PC-3 (cell line): ENCODE data around the gene TBCCD1. TPM values are rescaled to one million over a fixed set of nuclear protein-coding genes. Genes with fewer than 3 reads are reported as not detected.

Experiments
- ATAC-seq: fragments of 200-7000 bp; cut with Tn5 transposase; 2 replicates; pipeline ENCODE4 v1.9.1; 2020; ENCODE audit warnings: mild to moderate bottlenecking, moderate library complexity
- BruUV-seq: library from RNA; stranded (reverse); fragments of 400-500 nt; replicated peaks from 2 replicates; lab custom pipeline; 2021; lab: Mats Ljungman, UMichigan
- CTCF ChIA-PET: fragments of 300-600 bp; sonication (Branson Sonifier 250); formaldehyde crosslinking; loops from one replicate; lab custom pipeline; 2022; ENCODE audit warnings: antibody characterized with exemption; lab: Charles Lee
- POLR2A ChIA-PET: fragments of 300-600 bp; sonication (Branson Sonifier 250); formaldehyde crosslinking; loops from one replicate; lab custom pipeline; 2022; ENCODE audit warnings: antibody characterized with exemption; ENCODE audit not compliant: unreplicated experiment; lab: Charles Lee
- DNase-seq: peaks from one replicate; pipeline ENCODE4 v3.0.0-alpha.2; 2015
- H2AFZ ChIP-seq: fragments of 300-600 bp; sonication (generic); 2 replicates; pipeline ENCODE4 v1.6.0; 2016; ENCODE audit warnings: antibody characterized with exemption, low read length
- H3F3A ChIP-seq: fragments of 300-600 bp; sonication (generic); one replicate; pipeline ENCODE4 v1.6.0; 2017; ENCODE audit warnings: antibody characterized with exemption, low read length, control low read depth, mild to moderate bottlenecking; ENCODE audit not compliant: unreplicated experiment
- H3K27ac ChIP-seq: fragments of 300-600 bp; sonication (generic); 2 replicates; pipeline ENCODE4 v1.5.1; 2016; ENCODE audit warnings: mild to moderate bottlenecking, low read length
- H3K27me3 ChIP-seq: fragments of 300-600 bp; sonication (generic); 2 replicates; pipeline ENCODE4 v1.6.1; 2016; ENCODE audit warnings: low read length, mixed read lengths
- H3K36me3 ChIP-seq: fragments of 300-600 bp; sonication (generic); 2 replicates; pipeline ENCODE4 v1.6.1; 2016; ENCODE audit warnings: low read depth, mixed run types, low read length, mixed read lengths
- H3K4me1 ChIP-seq: fragments of 300-600 bp; sonication (generic); 2 replicates; pipeline ENCODE4 v1.5.1; 2016; ENCODE audit warnings: low read length; ENCODE audit not compliant: insufficient read depth
- H3K4me2 ChIP-seq: fragments of 300-600 bp; sonication (generic); 2 replicates; pipeline ENCODE4 v1.6.0; 2016; ENCODE audit warnings: low read length
- H3K4me3 ChIP-seq: fragments of 300-600 bp; sonication (generic); 2 replicates; pipeline ENCODE4 v1.5.1; 2016; ENCODE audit warnings: mild to moderate bottlenecking, low read length, mixed read lengths
- H3K79me2 ChIP-seq: fragments of 300-600 bp; sonication (generic); 2 replicates; pipeline ENCODE4 v1.6.1; 2017; ENCODE audit warnings: low read length, mixed read lengths
- H3K9ac ChIP-seq: fragments of 300-600 bp; sonication (generic); 2 replicates; pipeline ENCODE4 v1.6.0; 2016; ENCODE audit warnings: mild to moderate bottlenecking, low read length
- H3K9me2 ChIP-seq: fragments of 300-600 bp; sonication (generic); replicated peaks from 2 replicates; pipeline ENCODE4 v1.6.1; 2016; ENCODE audit warnings: mixed run types, low read length, mixed read lengths
- H3K9me3 ChIP-seq: fragments of 300-600 bp; sonication (generic); 2 replicates; pipeline ENCODE4 v1.6.1; 2016; ENCODE audit warnings: low read length, mixed read lengths
- H4K20me1 ChIP-seq: fragments of 300-600 bp; sonication (generic); 2 replicates; pipeline ENCODE4 v1.6.1; 2016; ENCODE audit warnings: low read length, mixed read lengths
- EZH2 ChIP-seq: fragments of 300-600 bp; sonication (generic); IDR thresholded peaks from one replicate; pipeline ENCODE4 v1.6.1; 2017; ENCODE audit warnings: antibody characterized with exemption, mild to moderate bottlenecking, low read length; ENCODE audit not compliant: unreplicated experiment
- EZH2phosphoT487 ChIP-seq: fragments of 300-600 bp; sonication (generic); IDR thresholded peaks from 2 replicates; pipeline ENCODE4 v1.6.1; 2018; ENCODE audit warnings: mild to moderate bottlenecking, antibody characterized with exemption, low read length, borderline replicate concordance
- intact Hi-C: fragments of 100-400 bp; cut with micrococcal nuclease; formaldehyde crosslinking; loops from 2 replicates; pipeline ENCODE4 v1.9.0; 2023
- total RNA-seq: library from RNA; depleted of rRNA; stranded (reverse); fragments of >200 nt; gene quantifications from 2 replicates; pipeline ENCODE4 v1.2.3, GENCODE V29; 2014
- TF ChIP-seq, protein P1 (sequence below): fragments of 300-600 bp; sonication (generic); conservative IDR thresholded peaks from 2 replicates; pipeline ENCODE4 v1.5.1; 2017; ENCODE audit warnings: antibody characterized with exemption, low read depth, mild to moderate bottlenecking, low read length

TBCCD1 gene
- total RNA-seq, 1 experiment from 2014 or later = 17.0 TPM

GRCh38 chr3:186511245-186511644 lies 55.9 kb downstream of the TBCCD1 start:
- H3K79me2 ChIP-seq = no peaks in the 10 kb centered on the region
- H2AFZ ChIP-seq = no peak overlapping the region
- H3K4me3 ChIP-seq = no peak overlapping the region
- H4K20me1 ChIP-seq = no peaks in the 10 kb centered on the region
- peaks cover 17% of the 10 kb centered on the region for H3K27me3 ChIP-seq
- no peak overlapping the region for H3K27ac ChIP-seq
- no peaks in the 10 kb centered on the region for H3F3A ChIP-seq
- H3K9ac ChIP-seq = no peak overlapping the region
- no peaks in the 10 kb centered on the region for H3K36me3 ChIP-seq
- DNase-seq (no peak), ATAC-seq (no peak)
- no peak overlapping the region for H3K4me2 ChIP-seq
- TF ChIP-seq, protein P1, sequence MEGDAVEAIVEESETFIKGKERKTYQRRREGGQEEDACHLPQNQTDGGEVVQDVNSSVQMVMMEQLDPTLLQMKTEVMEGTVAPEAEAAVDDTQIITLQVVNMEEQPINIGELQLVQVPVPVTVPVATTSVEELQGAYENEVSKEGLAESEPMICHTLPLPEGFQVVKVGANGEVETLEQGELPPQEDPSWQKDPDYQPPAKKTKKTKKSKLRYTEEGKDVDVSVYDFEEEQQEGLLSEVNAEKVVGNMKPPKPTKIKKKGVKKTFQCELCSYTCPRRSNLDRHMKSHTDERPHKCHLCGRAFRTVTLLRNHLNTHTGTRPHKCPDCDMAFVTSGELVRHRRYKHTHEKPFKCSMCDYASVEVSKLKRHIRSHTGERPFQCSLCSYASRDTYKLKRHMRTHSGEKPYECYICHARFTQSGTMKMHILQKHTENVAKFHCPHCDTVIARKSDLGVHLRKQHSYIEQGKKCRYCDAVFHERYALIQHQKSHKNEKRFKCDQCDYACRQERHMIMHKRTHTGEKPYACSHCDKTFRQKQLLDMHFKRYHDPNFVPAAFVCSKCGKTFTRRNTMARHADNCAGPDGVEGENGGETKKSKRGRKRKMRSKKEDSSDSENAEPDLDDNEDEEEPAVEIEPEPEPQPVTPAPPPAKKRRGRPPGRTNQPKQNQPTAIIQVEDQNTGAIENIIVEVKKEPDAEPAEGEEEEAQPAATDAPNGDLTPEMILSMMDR = no peak
- TF ChIP-seq EZH2 (no peak), EZH2phosphoT487 (no peak)
- POLR2A ChIA-PET = no interaction called here
- BruUV-seq = no TSS peak
- no peaks in the 10 kb centered on the region for H3K4me1 ChIP-seq
- no peaks in the 10 kb centered on the region for H3K9me2 ChIP-seq
- CTCF ChIA-PET = no interaction called here
- intact Hi-C loops = no loop called here
- H3K9me3 ChIP-seq = no peaks in the 10 kb centered on the region

DNA sequence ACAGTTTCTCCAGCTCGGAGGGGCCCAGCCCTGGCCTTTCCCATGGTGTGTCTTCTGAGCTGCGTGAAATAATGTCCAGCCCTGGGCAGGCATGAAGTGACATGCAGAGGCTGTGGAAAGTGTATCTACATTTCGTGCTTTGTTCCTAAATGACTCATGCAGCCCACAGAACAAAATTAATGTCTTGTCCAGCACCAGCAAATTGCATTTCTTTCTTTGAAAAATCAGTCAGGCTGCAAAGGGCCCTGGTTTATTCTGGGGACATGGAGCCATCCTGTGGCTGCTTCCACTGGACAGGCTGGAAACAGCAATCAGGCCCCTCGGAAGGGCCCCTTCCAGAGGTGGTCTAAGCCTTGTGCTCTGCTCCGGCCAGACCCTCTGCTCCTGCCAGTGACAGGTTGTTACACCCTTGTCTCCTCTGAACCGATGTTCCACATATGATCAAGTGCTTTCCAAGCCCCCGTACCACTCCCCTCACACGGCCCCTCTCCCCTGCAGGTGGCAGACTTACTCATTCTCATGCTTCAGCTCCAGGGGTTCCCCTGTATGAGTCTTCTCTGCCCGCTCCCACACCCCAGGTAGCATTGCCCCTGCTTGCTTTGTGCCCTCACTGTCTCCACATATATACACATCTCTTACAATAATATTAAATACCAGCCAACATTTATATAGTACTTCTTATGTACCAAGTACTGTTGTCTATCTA lies 56.6 kb downstream of the TBCCD1 start:
- Histone ChIP-seq H3K27me3 (peaks cover 20% of the 10 kb centered on the region), H3K9me3 (no peaks in the 10 kb centered on the region), H3K4me1 (no peaks in the 10 kb centered on the region), H3K4me3 (no peak overlapping the region), H3K27ac (no peak overlapping the region), H3K9me2 (no peaks in the 10 kb centered on the region), H2AFZ (no peak overlapping the region), H3K9ac (no peak overlapping the region), H3K36me3 (no peaks in the 10 kb centered on the region), H3K79me2 (no peaks in the 10 kb centered on the region), H3F3A (no peaks in the 10 kb centered on the region), H3K4me2 (no peak overlapping the region), H4K20me1 (no peaks in the 10 kb centered on the region)
- ChIA-PET POLR2A (no interaction called here), CTCF (no interaction called here)
- BruUV-seq = no TSS peak
- ATAC-seq (no peak; the same call in 1 of the 2 replicates), DNase-seq (no peak)
- TF ChIP-seq EZH2 (no peak), EZH2phosphoT487 (no peak)
- TF ChIP-seq, protein P1 = no peak
- intact Hi-C loops = no loop called here

GRCh38 chr3:186509423-186509822 lies 57.7 kb downstream of the TBCCD1 start:
- ChIA-PET CTCF (no interaction called here), POLR2A (no interaction called here)
- TF ChIP-seq, protein P1 = no peak
- TF ChIP-seq EZH2phosphoT487 (no peak), EZH2 (no peak)
- no TSS peak for BruUV-seq
- H3K9me3 ChIP-seq = no peaks in the 10 kb centered on the region
- H3K4me3 ChIP-seq = no peak overlapping the region
- no peaks in the 10 kb centered on the region for H3K79me2 ChIP-seq
- H3K27me3 ChIP-seq = peaks cover 20% of the 10 kb centered on the region
- H4K20me1 ChIP-seq = no peaks in the 10 kb centered on the region
- no peaks in the 10 kb centered on the region for H3K36me3 ChIP-seq
- intact Hi-C loops = no loop called here
- H3K9ac ChIP-seq = no peak overlapping the region
- H3K4me2 ChIP-seq = no peak overlapping the region
- H3F3A ChIP-seq = no peaks in the 10 kb centered on the region
- H2AFZ ChIP-seq = no peak overlapping the region
- peak; percentile 8 for DNase-seq
- H3K27ac ChIP-seq = no peak overlapping the region
- H3K4me1 ChIP-seq = no peaks in the 10 kb centered on the region
- H3K9me2 ChIP-seq = no peaks in the 10 kb centered on the region
- ATAC-seq = no peak
